ENCODE measurements around the gene RAB6B. TPM values are rescaled to one million over a fixed set of nuclear protein-coding genes. Genes with fewer than 3 reads are reported as not detected.

The RAB6B gene
- total RNA-seq, 2 donors from 2014 or later: 2.6 to 5.6 TPM

GRCh38 chr3:133887803-133888703 is 7.6 kb downstream of the RAB6B start:
- no peaks in the 10 kb centered on the region for H3K36me3 ChIP-seq
- no peaks in the 10 kb centered on the region for H3K4me1 ChIP-seq
- H3K4me3 ChIP-seq: no peak overlapping the region
- no peaks in the 10 kb centered on the region for H3K27me3 ChIP-seq
- peak; percentile 8 for DNase-seq
- no peak overlapping the region for H3K9ac ChIP-seq (ENCODE audit: low read depth in 2 of 2, low read length in 2 of 2)
- intact Hi-C loops (cut with DNase I): no loop called here
- no peak overlapping the region for H3K27ac ChIP-seq
- no peaks in the 10 kb centered on the region for H3K9me3 ChIP-seq
- no peak for TF ChIP-seq CTCF (IDR thresholded peaks at IDR 0.05)

DNA sequence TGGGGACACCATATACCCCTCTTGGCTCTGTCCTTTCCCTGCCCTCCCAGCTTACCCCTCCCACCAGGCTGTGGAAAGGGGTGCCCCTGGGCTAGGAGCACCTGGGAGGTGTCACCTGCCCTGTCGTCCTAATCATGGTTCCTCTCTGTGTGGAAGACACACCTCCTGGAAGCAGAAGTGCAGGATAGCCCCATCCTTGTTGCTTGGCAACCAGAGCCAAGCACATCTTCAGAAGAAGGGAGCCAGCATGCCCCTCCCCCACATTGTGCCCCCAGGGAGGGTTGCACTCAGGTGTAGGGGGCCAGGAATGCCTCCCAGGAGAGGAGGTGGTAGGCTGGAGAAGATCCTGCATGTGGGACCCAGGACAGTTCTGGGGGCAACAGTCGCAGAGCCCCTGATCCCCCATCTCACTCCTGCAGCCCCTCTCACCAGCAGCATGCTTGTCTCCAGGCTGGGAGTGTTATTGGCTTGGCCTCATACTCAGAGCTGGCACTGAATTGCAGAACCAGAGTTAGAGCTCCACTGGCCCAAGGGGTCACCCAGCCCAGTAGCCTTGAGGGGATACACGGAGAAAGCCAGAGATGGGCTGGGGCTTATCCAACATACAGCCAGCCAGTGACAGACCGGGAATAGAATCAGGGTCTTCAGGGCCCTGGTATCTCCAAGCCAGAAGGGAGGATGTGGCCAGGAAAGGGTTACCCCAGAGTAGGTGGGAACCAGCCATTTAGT is 8.4 kb downstream of the RAB6B start:
- TF ChIP-seq CTCF (IDR thresholded peaks at IDR 0.05): no peak
- intact Hi-C loops (cut with DNase I): no loop called here
- Histone ChIP-seq H3K4me3 (no peak overlapping the region), H3K9me3 (no peaks in the 10 kb centered on the region), H3K27me3 (no peaks in the 10 kb centered on the region), H3K9ac (ENCODE audit: low read depth in 2 of 2, low read length in 2 of 2) (no peak overlapping the region), H3K4me1 (no peaks in the 10 kb centered on the region), H3K36me3 (no peaks in the 10 kb centered on the region), H3K27ac (no peak overlapping the region)
- peak; percentile 12 for DNase-seq

- no peak overlapping the region for H3K9ac ChIP-seq (ENCODE audit: low read depth in 2 of 2, low read length in 2 of 2)
- no peak overlapping the region for H3K4me3 ChIP-seq
- H3K27ac ChIP-seq: no peak overlapping the region
- intact Hi-C loops (cut with DNase I): no loop called here
- no peaks in the 10 kb centered on the region for H3K9me3 ChIP-seq
- H3K36me3 ChIP-seq: no peaks in the 10 kb centered on the region
- no peak for DNase-seq
- H3K27me3 ChIP-seq: no peaks in the 10 kb centered on the region
- TF ChIP-seq CTCF (IDR thresholded peaks at IDR 0.05): no peak
- no peaks in the 10 kb centered on the region for H3K4me1 ChIP-seq
These were observed 9.5 kb downstream of the RAB6B start for GRCh38 chr3:133886031-133886722.

DNA sequence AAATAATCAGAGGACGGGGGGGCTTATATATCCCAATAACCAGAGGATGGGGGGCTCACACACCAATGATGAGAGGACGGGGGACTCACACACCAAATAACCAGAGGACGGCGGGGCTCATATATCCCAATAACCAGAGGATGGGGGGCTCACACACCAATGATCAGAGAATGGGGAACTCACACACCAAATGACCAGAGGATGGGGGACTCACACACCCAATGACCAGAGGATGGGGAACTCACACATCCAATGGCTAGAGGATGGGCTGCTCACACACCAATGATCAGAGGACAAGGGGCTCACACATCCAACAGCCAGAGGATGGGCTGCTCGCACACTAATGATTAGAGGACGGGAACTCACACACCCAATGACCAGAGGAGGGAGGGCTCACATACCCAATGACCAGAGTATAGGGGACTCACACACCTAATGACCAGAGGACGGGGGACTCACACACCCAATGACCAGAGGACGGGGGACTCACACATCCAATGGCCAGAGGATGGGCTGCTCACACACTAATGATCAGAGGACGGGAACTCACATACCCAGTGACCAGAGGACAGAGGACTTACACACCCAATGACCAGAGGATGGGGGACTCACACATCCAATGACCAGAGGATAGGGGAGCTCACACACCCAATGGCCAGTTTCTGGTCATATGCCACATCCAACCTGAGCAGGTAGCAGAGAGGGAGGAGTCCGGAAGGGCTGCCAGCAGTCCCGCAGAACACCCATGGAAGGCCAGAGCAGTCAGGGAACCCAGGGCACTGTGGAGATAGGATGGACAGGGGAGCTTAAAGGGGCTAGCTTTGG is 10.6 kb downstream of the RAB6B start:
- intact Hi-C loops (cut with DNase I): no loop called here
- Histone ChIP-seq H3K27me3 (no peaks in the 10 kb centered on the region), H3K36me3 (no peaks in the 10 kb centered on the region), H3K9me3 (no peaks in the 10 kb centered on the region), H3K4me1 (no peaks in the 10 kb centered on the region), H3K4me3 (no peak overlapping the region), H3K27ac (no peak overlapping the region), H3K9ac (ENCODE audit: low read depth in 2 of 2, low read length in 2 of 2) (no peak overlapping the region)
- DNase-seq: no peak
- no peak for TF ChIP-seq CTCF (IDR thresholded peaks at IDR 0.05)
